Activated naive CD8-positive, alpha-beta T cell treated with anti-CD3 and anti-CD28 coated beads for 36 hours (primary cell): ENCODE results near the gene DNM2. TPM values are rescaled to one million over a fixed set of nuclear protein-coding genes. Genes with fewer than 3 reads are reported as not detected.
"Not testable (repeated sequence)": the region's sequence is repeated elsewhere in the genome, so short reads cannot be mapped to it uniquely, and the experiment has no call there.

Source experiments
- DNase-seq: peaks from one replicate; pipeline ENCODE4 v3.0.0; 2021
- H3K27ac Mint-ChIP-seq: one replicate; pipeline ENCODE4 v1.8.0; 2022; ENCODE audit warnings: mild to moderate bottlenecking, moderate library complexity, mixed read lengths
- H3K27me3 Mint-ChIP-seq: one replicate; pipeline ENCODE4 v1.8.0; 2022; ENCODE audit warnings: mild to moderate bottlenecking, mixed read lengths
- H3K36me3 Mint-ChIP-seq: one replicate; pipeline ENCODE4 v1.8.0; 2021; ENCODE audit warnings: mild to moderate bottlenecking, mixed read lengths
- H3K4me1 Mint-ChIP-seq: one replicate; pipeline ENCODE4 v1.8.0; 2021; ENCODE audit warnings: mixed read lengths
- H3K4me3 Mint-ChIP-seq: one replicate; pipeline ENCODE4 v1.8.0; 2022; ENCODE audit warnings: mild to moderate bottlenecking, moderate library complexity, mixed read lengths
- H3K9me3 Mint-ChIP-seq: one replicate; pipeline ENCODE4 v1.8.0; 2022; ENCODE audit warnings: mixed read lengths
- total RNA-seq, 2 experiments: library from RNA; stranded (reverse); gene quantifications; one replicate each; pipeline ENCODE4 v1.2.3, GENCODE V29; 2021

The DNM2 gene
- total RNA-seq, 2 experiments from 2014 or later, result 127 to 133 TPM

DNA sequence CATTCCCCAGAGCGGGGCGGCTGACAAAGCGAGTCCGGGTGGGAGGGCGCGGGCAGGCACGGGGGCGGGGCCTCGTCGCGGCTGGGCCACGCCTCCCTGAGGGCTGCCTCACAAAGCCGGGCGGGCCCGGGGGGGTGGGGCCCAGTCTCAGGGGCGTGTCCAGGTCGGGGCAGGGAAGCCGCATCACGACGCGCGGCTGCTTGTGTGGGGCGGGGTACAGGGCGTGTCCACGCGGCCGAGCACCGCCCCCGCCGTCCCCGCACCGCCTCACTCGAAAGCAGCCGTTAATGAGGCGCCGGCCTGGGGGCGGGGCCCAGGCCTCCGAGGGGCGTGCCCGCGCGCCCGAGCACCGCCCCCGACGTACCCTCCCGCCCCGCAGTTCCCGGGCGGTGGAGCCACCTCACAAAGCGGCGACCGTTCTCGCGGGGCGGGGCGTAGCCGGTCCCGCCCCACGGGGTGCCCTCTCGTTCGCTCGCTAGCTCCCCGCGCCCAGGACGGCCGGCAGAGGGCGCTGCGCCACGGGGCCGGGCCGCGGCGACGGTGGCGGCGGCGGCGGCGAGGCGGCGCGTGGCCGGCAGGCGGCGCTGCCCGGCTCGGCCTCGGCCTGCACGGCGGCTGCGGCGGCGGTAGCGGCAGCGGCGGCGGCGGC lies 153.2 kb downstream of the DNM2 start, which contains the start of gene CARM1:
Gene CARM1 (plus strand): TSS at position 599 of the 649 bp plus-strand sequence. CDS start 150 bp downstream, outside the sequence.
- H3K4me1 Mint-ChIP-seq, result peaks cover 33% of the 10 kb centered on the region
- H3K36me3 Mint-ChIP-seq, result peaks cover 4% of the 10 kb centered on the region
- H3K9me3 Mint-ChIP-seq, result no peaks in the 10 kb centered on the region
- no peaks in the 10 kb centered on the region for H3K27me3 Mint-ChIP-seq
- H3K4me3 Mint-ChIP-seq, result peak within 1 kb of the TSS; percentile 82
- peak within 1 kb of the TSS; percentile 88 for H3K27ac Mint-ChIP-seq
- DNase-seq, result peak; percentile 99

DNA sequence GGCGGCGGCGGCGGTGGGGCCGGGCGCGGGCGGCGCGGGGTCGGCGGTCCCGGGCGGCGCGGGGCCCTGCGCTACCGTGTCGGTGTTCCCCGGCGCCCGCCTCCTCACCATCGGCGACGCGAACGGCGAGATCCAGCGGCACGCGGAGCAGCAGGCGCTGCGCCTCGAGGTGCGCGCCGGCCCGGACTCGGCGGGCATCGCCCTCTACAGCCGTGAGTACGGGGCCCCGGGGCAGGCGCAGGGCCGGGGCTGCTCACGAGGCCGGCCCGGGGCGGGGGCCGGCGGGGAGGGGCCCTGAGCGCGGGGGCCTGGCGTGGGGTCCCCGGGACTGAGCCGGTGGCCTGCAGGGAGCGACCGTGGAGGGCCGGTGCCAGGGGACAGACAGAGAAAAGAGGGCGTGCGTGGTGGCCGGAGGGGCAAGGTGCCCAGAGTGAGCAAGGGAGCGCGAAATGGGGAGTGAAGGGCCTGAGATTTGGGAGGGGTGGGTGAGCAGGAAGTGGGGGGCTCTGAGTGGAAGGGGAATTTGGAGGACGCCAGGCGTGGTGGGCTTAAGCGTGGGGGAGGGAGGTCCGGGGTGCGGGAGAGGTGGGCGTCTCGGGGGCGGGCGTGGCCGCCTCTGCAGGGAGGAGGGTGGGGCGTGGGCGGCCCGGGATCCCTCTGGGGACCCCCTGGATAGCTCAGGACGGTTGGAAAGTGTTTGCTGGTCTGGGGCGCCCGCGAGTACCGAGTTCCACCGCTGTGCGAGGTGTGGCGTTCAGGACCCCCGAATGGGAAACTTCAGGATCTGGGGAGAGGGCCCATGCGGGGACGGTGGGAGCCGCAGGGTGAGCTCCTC lies 154.0 kb downstream of the DNM2 start:
- H3K4me3 Mint-ChIP-seq, result peak overlapping the region; percentile 81
- H3K4me1 Mint-ChIP-seq, result peaks cover 36% of the 10 kb centered on the region
- H3K27ac Mint-ChIP-seq, result peak overlapping the region; percentile 82
- H3K27me3 Mint-ChIP-seq, result no peaks in the 10 kb centered on the region
- H3K9me3 Mint-ChIP-seq, result no peaks in the 10 kb centered on the region
- H3K36me3 Mint-ChIP-seq, result peaks cover 4% of the 10 kb centered on the region
- peak; percentile 57 for DNase-seq

DNA sequence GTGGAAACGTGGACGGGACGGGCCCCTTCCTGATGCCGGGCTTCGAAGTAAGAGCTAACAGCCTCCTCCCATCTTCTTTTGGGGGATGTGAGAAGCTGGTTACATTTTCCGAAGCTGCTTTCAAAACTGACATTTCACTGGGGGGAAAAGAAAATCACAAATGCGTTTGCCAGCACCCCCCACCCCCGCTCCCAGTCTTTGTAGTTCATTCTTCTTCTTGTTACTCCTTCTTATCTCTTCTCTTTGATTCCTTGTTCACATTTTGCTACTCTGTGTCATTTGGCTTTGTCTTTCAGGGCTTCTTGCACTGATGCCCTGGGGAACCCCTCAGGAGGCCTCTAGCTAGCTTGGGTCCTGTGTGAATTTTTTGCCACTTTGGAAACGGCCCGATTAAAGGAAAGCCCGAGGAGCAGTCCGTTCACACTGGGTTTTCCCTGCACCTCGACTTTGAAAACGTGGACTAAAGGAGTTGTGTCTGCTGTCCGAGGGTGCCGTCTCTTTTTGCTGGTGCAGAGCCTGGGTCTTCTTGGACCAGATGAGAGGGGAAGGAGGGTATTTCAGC lies 154.7 kb downstream of the DNM2 start:
- no peak for DNase-seq
- H3K36me3 Mint-ChIP-seq, result peaks cover 4% of the 10 kb centered on the region
- no peaks in the 10 kb centered on the region for H3K27me3 Mint-ChIP-seq
- peak overlapping the region; percentile 81 for H3K4me3 Mint-ChIP-seq
- H3K4me1 Mint-ChIP-seq, result peaks cover 39% of the 10 kb centered on the region
- H3K9me3 Mint-ChIP-seq, result no peaks in the 10 kb centered on the region
- H3K27ac Mint-ChIP-seq, result peak overlapping the region; percentile 82

- DNase-seq, result no peak
- peaks cover 40% of the 10 kb centered on the region for H3K4me1 Mint-ChIP-seq
- peaks cover 6% of the 10 kb centered on the region for H3K36me3 Mint-ChIP-seq
- peak overlapping the region; percentile 50 for H3K4me3 Mint-ChIP-seq
- no peaks in the 10 kb centered on the region for H3K27me3 Mint-ChIP-seq
- no peaks in the 10 kb centered on the region for H3K9me3 Mint-ChIP-seq
- H3K27ac Mint-ChIP-seq, result no peak overlapping the region
Measured at GRCh38 chr19:10874024-10874423, 156.1 kb downstream of the DNM2 start.

DNA sequence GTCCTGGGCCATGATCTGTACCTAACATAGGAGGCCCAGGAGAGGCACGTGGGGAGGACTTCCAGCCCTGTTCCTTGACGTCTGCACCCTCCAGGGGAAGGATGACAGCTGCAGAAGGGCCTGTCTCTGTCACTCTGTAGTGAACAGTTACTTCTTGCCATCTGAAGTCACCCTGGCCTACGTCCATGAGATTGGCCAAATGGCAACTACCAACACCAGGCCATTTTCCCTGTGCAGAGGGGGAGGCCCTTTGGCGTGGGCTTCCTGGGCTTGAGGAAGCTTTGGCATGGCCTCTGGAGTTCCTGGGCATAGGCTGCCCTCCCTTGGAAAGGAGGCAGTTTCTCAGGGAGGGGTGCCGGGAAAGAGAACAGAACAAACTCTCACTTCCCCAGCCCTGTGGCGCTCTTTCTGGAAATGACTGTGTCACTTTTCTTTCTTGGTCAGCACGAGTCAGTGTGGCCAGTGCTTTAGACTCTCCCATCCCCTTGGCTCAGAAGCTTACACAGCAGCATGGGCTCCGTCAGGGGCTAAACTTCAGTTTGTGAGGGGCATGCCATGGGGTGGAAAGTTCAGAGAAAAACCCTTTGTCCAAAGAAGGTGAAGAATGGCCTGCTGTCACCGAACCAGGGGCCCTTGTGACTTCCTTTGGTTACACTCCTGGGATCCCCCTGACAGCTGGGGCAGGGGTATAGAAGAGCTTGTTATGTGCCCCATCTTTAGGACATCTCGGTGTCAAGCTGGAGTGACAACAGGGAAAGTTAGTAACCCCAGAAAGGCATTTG lies 158.8 kb downstream of the DNM2 start:
- Mint-ChIP-seq H3K27me3 (no peaks in the 10 kb centered on the region), H3K4me3 (peak overlapping the region; percentile 22)
- no peak for DNase-seq

DNA sequence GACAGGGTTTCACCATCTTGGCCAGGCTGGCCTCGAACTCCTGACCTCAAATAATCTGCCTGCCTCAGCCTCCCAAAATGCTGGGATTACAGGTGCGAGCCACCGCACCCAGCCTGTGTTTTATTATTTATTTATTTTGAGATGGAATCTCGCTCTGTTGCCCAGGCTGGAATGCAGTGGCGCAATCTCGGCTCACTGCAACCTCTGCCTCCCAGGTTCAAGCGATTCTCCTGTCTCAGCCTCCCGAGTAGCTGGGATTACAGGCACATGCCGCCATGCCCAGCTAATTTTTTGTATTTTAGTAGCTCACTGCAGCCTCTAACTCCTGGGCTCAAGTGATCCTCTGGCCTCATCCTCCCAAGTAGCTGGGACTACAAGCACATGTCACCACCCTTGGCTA lies 159.7 kb downstream of the DNM2 start:
- Mint-ChIP-seq H3K4me1 (peaks cover 44% of the 10 kb centered on the region), H3K27ac (peak overlapping the region; percentile 89), H3K36me3 (peaks cover 18% of the 10 kb centered on the region)
- H3K9me3 Mint-ChIP-seq, H3K4me3 Mint-ChIP-seq, DNase-seq, H3K27me3 Mint-ChIP-seq: not testable (repeated sequence)

More for the DNA sequence above, 158.8 kb downstream of the DNM2 start:
- Mint-ChIP-seq H3K4me1 (peaks cover 41% of the 10 kb centered on the region), H3K27ac (peak overlapping the region; percentile 67), H3K36me3 (peaks cover 18% of the 10 kb centered on the region), H3K9me3 (no peaks in the 10 kb centered on the region)

DNA sequence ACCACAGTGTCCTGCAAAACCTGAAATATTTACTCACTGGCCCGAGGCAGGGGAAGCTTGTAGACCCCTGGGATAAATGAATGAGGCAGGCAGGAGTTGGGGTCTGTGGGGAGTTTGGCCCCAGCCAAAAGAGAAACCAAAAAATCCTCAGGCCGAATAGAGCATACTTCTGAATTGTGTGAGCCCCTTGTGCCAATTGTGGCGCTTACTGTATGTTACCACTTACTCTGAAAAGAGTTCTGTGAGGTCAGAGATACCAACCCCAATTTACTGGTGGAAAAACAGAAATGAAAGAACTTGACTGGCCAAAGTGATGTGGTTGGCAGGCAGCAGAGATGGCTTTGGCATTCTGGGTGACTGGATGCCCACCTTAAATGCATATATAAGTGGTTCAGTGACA lies 160.4 kb downstream of the DNM2 start:
- Mint-ChIP-seq H3K27ac (peak overlapping the region; percentile 89), H3K4me3 (no peak overlapping the region), H3K27me3 (no peaks in the 10 kb centered on the region), H3K36me3 (peaks cover 18% of the 10 kb centered on the region), H3K9me3 (no peaks in the 10 kb centered on the region), H3K4me1 (peaks cover 38% of the 10 kb centered on the region)
- no peak for DNase-seq

Other genes with a start within 250 kb of the DNM2 start
- 10 to 100 TPM; 69.3 to 72.2 TPM for gene KEAP1, start 214.7 kb upstream of the DNM2 start, total RNA-seq
- gene S1PR5, start 200.6 kb upstream of the DNM2 start, total RNA-seq, result not detected
- 10 to 100 TPM; 25.1 to 26.4 TPM for gene ATG4D, start 174.2 kb upstream of the DNM2 start, total RNA-seq
- gene KRI1, start 152.1 kb upstream of the DNM2 start, total RNA-seq, result 10 to 100 TPM; 66.3 to 69.2 TPM
- gene CDKN2D, start 149.1 kb upstream of the DNM2 start, total RNA-seq, result 10 to 100 TPM; 55.8 to 62.3 TPM
- not detected for gene AP1M2, start 130.8 kb upstream of the DNM2 start, total RNA-seq
- gene SLC44A2, start 92.5 kb upstream of the DNM2 start, total RNA-seq, result 10 to 100 TPM; 70.6 to 71.6 TPM
- 100 to 1,000 TPM; 500 to 527 TPM for gene ILF3, start 63.7 kb upstream of the DNM2 start, total RNA-seq
- 10 to 100 TPM; 66.6 to 71.5 TPM for gene QTRT1, start 16.6 kb upstream of the DNM2 start, total RNA-seq
- gene TMED1, start 118.1 kb downstream of the DNM2 start, total RNA-seq, result 10 to 100 TPM; 14.3 to 14.8 TPM
- 1 to 10 TPM; 1.8 to 2.0 TPM for gene C19orf38, start 130.3 kb downstream of the DNM2 start, total RNA-seq
- 10 to 100 TPM; 85.0 to 86.8 TPM for gene CARM1, start 153.5 kb downstream of the DNM2 start, total RNA-seq
- gene YIPF2, start 210.6 kb downstream of the DNM2 start, total RNA-seq, result 10 to 100 TPM; 22.3 to 24.0 TPM
- gene TIMM29, start 210.7 kb downstream of the DNM2 start, total RNA-seq, result 10 to 100 TPM; 17.6 to 19.0 TPM
- 100 to 1,000 TPM; 108 to 109 TPM for gene SMARCA4, start 243.0 kb downstream of the DNM2 start, total RNA-seq